ENCODE data around the gene CYTH3. TPM values are rescaled to one million over a fixed set of nuclear protein-coding genes. Genes with fewer than 3 reads are reported as not detected.

The CYTH3 gene
- total and polyA plus RNA-seq, 8 donors = 3.4 to 12.5 (median 4.5) TPM

DNA sequence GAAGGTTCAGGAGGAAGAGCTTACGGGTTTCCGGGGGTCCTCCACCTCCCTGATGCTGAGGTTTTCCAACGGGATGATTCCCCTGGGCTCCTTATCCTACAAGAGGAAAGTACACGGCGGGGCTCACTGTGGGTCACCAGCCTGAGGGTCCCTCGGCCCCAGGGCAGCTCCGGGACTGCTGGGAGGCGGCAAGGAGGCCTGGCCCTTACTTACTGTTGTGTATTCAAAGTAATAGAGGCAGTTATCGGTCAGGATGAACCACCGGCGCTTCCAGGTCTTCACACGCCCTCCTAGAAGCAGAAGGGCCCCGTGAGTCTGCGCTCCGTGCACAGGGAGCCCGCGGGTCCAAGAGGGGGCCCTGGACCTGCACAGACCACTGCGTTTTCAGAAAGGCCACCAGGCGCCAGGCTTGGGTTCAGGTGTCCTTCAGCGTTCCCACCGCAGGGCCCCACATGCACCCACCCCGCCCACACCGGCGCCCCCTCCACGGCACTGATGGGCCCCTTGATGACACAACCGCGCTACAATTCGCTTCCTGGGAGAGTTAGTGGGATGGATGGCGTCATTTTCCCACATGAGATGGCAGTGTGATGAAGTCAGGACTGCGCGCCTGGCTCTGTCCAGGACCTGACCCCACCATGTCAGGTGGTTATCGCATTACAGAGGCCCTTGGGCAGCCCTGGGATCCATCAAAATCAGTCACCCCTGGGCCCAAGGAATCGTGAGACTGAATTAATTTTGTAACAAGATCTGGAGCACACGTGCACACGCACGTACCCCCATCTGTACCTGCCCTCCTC lies 106.7 kb downstream of the CYTH3 start:
- Histone ChIP-seq H3K4me1 (no peaks in the 10 kb centered on the region), H3K9me3 (no peaks in the 10 kb centered on the region), H3K27me3 (no peaks in the 10 kb centered on the region), H3K4me3 (no peak overlapping the region), H3K27ac (no peak overlapping the region), H3K36me3 (peaks cover 0 to 22% (median 0%) of the 10 kb centered on the region in 3 donors)
- TF ChIP-seq, protein P1, sequence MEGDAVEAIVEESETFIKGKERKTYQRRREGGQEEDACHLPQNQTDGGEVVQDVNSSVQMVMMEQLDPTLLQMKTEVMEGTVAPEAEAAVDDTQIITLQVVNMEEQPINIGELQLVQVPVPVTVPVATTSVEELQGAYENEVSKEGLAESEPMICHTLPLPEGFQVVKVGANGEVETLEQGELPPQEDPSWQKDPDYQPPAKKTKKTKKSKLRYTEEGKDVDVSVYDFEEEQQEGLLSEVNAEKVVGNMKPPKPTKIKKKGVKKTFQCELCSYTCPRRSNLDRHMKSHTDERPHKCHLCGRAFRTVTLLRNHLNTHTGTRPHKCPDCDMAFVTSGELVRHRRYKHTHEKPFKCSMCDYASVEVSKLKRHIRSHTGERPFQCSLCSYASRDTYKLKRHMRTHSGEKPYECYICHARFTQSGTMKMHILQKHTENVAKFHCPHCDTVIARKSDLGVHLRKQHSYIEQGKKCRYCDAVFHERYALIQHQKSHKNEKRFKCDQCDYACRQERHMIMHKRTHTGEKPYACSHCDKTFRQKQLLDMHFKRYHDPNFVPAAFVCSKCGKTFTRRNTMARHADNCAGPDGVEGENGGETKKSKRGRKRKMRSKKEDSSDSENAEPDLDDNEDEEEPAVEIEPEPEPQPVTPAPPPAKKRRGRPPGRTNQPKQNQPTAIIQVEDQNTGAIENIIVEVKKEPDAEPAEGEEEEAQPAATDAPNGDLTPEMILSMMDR (IDR thresholded peaks at IDR 0.05) = no peak
- no peak for ATAC-seq
- no peak for DNase-seq
- WGBS, 2 donors = 86 to 88% methylated on average over 36 of the region's 36 CpGs
- no peak for FAIRE-seq
- intact Hi-C loops (cut with DNase I) = no loop called here

DNA sequence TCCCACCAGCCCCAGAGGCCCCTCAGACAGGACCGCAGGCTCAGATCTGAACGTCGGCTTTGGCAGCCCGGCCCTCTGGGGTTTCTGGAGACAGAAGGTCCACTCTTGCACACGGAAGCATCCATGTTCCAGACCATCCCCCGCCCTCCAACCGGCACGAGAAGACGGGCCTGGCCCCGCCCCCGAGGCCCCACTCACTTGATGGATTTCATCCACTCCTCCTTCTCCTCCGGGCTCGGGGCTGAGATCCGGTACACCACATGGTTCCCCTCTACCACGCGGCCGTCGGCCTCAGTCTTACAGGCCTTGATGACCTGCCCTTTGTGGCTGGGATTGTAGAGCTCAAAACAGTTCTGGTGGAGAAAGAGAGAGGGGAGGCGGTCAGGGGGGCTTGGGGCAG lies 107.3 kb downstream of the CYTH3 start:
- peaks cover 0 to 22% (median 0%) of the 10 kb centered on the region in 3 donors for H3K36me3 ChIP-seq
- WGBS, 2 donors = 81 to 82% methylated on average over 19 of the region's 19 CpGs
- intact Hi-C loops (cut with DNase I) = no loop called here

DNA sequence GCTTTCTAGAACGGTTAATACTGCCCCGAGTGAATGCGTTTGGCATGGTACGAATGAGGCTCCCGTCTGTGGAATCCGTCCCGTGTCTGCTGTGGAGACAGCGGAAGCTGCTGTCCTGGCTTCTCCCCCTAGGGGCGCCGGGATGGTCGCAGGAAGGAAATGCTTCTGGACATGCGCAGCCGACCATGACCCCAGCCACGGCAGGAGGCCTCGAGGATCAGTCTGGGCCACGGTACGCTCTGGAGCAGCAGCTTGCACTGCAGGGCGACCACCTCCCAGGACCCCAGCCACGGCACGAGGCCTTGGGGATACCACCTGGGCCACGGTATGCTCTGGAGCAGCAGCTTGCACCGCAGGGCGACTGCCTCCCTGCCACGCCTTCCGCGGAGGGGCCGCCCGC lies 107.9 kb downstream of the CYTH3 start:
- peaks cover 0 to 22% (median 0%) of the 10 kb centered on the region in 3 donors for H3K36me3 ChIP-seq
- H3K27ac ChIP-seq = no peak overlapping the region
- ATAC-seq = no peak
- DNase-seq = no peak
- no peaks in the 10 kb centered on the region for H3K4me1 ChIP-seq
- TF ChIP-seq, protein P1 (IDR thresholded peaks at IDR 0.05) = no peak
- H3K4me3 ChIP-seq = no peak overlapping the region
- intact Hi-C loops (cut with DNase I) = no loop called here
- WGBS, 2 donors = 92 to 93% methylated on average over 28 of the region's 28 CpGs
- no peaks in the 10 kb centered on the region for H3K27me3 ChIP-seq
- no peaks in the 10 kb centered on the region for H3K9me3 ChIP-seq
- FAIRE-seq = no peak

More for the DNA sequence above, 107.3 kb downstream of the CYTH3 start:
- TF ChIP-seq, protein P1 (IDR thresholded peaks at IDR 0.05) = no peak
- no peaks in the 10 kb centered on the region for H3K27me3 ChIP-seq
- H3K4me3 ChIP-seq = no peak overlapping the region
- FAIRE-seq (no peak), ATAC-seq (no peak), DNase-seq (no peak)
- H3K9me3 ChIP-seq = no peaks in the 10 kb centered on the region
- no peaks in the 10 kb centered on the region for H3K4me1 ChIP-seq
- no peak overlapping the region for H3K27ac ChIP-seq

DNA sequence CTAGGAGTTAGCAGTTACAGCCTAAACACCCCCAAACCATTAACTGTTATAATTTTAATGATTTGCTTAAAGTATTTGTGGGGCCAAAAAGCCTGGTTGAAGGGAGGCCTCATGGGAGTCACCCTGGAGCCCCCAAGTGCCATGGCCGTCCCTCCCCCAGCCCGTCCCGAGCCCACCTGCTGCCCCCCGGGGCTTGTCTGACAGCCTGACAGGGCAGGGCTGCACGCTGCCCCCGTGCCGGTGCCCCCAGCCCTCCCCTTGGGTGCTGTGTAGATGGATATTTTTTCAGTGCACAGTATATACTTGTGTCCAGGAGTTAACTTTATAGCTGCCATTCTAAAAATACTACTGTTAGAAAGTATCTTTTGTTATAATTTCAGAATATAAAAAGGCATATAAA lies 108.4 kb downstream of the CYTH3 start:
- Histone ChIP-seq H3K27ac (no peak overlapping the region), H3K4me1 (no peaks in the 10 kb centered on the region), H3K27me3 (no peaks in the 10 kb centered on the region), H3K9me3 (no peaks in the 10 kb centered on the region), H3K4me3 (no peak overlapping the region), H3K36me3 (peaks cover 0 to 22% (median 0%) of the 10 kb centered on the region in 3 donors)
- intact Hi-C loops (cut with DNase I) = no loop called here
- 88 to 89% methylated on average over 7 of the region's 7 CpGs for WGBS, 2 donors
- DNase-seq (no peak), ATAC-seq (no peak), FAIRE-seq (no peak)
- TF ChIP-seq, protein P1 (IDR thresholded peaks at IDR 0.05) = no peak

- peaks cover 0 to 25% (median 0%) of the 10 kb centered on the region in 3 donors for H3K36me3 ChIP-seq
- H3K4me1 ChIP-seq = no peaks in the 10 kb centered on the region
- FAIRE-seq (no peak), ATAC-seq (no peak), DNase-seq (no peak)
- H3K27me3 ChIP-seq = no peaks in the 10 kb centered on the region
- H3K9me3 ChIP-seq = no peaks in the 10 kb centered on the region
- no peak overlapping the region for H3K4me3 ChIP-seq
- WGBS, 2 donors = 92 to 95% methylated on average over 17 of the region's 17 CpGs
- H3K27ac ChIP-seq = no peak overlapping the region
- TF ChIP-seq, protein P1 (IDR thresholded peaks at IDR 0.05) = no peak
- intact Hi-C loops (cut with DNase I) = no loop called here
These were observed 109.0 kb downstream of the CYTH3 start for GRCh38 chr7:6163402-6163801.
